ENCODE measurements around the gene CENPI.
"Not testable (repeated sequence)": the region's sequence is repeated elsewhere in the genome, so short reads cannot be mapped to it uniquely, and the experiment has no call there.

The CENPI gene, protein sequence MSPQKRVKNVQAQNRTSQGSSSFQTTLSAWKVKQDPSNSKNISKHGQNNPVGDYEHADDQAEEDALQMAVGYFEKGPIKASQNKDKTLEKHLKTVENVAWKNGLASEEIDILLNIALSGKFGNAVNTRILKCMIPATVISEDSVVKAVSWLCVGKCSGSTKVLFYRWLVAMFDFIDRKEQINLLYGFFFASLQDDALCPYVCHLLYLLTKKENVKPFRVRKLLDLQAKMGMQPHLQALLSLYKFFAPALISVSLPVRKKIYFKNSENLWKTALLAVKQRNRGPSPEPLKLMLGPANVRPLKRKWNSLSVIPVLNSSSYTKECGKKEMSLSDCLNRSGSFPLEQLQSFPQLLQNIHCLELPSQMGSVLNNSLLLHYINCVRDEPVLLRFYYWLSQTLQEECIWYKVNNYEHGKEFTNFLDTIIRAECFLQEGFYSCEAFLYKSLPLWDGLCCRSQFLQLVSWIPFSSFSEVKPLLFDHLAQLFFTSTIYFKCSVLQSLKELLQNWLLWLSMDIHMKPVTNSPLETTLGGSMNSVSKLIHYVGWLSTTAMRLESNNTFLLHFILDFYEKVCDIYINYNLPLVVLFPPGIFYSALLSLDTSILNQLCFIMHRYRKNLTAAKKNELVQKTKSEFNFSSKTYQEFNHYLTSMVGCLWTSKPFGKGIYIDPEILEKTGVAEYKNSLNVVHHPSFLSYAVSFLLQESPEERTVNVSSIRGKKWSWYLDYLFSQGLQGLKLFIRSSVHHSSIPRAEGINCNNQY

GRCh38 chrX:101097546-101098453 lies at the start of gene CENPI:
TSS of gene CENPI (plus strand) at chrX:101098204. CDS start at chrX:101101071, 2,867 bp downstream.
- peak; percentile 97 for DNase-seq

GRCh38 chrX:101051153-101051548 lies 46.9 kb upstream of the CENPI start:
- DNase-seq = no peak

- DNase-seq = peak; percentile 92
Observed at GRCh38 chrX:101051549-101052302, 46.3 kb upstream of the CENPI start, which contains the start of gene TRMT2B. TSS of gene TRMT2B (minus strand) at chrX:101052111. CDS start at chrX:101042289, 9,822 bp downstream.

DNA sequence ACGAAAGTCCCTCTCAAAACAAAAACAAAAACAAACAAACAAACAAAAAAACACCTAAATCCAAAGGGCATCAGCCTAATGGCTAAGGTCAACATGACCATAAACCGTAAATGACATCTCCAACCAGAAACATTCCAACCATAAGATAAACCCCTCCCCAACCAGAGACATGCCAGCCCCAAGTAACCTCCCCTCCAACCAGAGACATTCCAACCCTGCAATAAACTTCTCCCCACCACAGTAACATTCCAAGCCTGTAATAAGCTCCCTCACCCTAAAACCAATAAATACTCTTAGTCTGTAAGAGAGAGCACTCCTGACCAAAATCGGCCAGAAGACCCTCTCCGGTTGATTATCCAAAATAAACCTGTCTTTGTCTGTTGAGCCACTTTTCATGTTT lies 41.5 kb upstream of the CENPI start:
- not testable (repeated sequence) for DNase-seq

DNA sequence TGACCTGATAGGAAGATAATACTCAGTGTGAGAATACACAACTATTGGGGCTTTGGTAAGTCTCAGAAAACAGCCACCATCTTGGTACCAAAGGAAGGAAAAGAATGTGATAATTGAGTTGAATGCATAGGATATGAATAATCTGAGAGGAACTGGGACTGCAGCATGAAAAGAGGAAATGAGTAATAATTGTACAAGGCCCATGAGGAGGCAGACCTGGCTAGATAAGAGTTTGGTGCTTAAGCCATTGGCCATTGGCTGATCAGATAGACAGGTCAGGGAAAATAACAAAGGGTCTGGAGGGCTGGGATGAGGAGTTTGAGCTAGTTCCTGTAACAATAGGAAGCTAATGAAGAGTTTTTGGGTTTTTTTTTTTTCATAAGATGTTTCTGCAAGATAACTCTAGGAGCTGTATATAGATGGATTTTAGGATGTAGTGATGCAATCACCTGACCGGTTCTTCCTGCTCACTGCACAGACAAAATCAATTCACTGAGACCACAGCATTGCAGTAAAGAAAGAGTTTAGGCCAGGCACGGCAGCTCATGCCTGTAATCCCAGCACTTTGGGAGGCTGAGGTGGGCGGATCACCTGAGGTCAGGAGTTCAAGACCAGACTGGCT lies 40.8 kb upstream of the CENPI start:
- DNase-seq = no peak

DNA sequence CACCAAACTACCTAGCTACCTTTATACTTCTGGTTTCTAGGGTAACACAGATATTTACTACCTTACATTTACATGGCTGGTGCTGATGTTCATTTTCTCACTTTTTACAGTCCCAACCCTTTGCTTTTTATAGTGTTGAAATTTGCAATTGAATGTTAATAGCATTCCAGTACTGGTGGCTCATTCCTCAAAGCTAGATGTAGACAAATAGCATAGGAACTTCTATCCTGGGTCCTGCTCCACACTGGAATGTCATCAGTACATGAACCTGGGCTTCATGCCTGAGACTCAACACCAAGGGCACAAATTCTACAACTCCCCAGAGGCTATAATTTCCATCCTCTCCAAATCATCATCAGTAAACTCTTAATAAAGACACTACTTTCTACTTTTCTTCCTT lies 35.8 kb upstream of the CENPI start:
- DNase-seq = peak; percentile 7

GRCh38 chrX:101071582-101071981 lies 26.4 kb upstream of the CENPI start:
- no peak for DNase-seq

GRCh38 chrX:101078716-101079598 lies 19.0 kb upstream of the CENPI start, which contains the start of gene TMEM35A:
TSS of gene TMEM35A (plus strand) at chrX:101078879. CDS start at chrX:101079003, 124 bp downstream.
- no peak for DNase-seq

GRCh38 chrX:101079736-101080270 lies 18.2 kb upstream of the CENPI start:
- no peak for DNase-seq

- no peak for DNase-seq
Observed at GRCh38 chrX:101080326-101081124, 17.5 kb upstream of the CENPI start.

GRCh38 chrX:101081231-101081630 lies 16.8 kb upstream of the CENPI start:
- no peak for DNase-seq

GRCh38 chrX:101091817-101092216 lies 6.2 kb upstream of the CENPI start:
- no peak for DNase-seq

GRCh38 chrX:101108284-101108683 lies 10.3 kb downstream of the CENPI start:
- no peak for DNase-seq

DNA sequence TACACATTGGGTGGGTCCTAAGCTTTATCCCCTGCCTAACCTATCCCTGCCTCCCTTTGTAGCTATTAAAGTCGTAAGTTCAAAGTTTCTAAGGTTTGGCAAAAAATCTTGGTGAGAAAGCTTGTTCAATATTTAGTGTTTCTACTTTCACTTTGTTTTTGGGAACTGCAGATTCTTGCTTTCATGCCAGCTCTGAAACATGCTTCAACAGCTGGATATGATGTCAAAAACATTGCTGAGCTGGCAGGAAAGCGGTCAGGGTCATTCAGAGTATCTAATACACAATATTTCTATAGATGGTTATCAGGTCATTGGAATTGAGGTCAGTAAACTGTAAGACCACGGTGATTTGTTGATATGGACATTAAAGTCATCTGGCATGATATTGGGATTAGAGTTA lies 19.7 kb downstream of the CENPI start:
- DNase-seq = no peak

- DNase-seq = no peak
Observed at GRCh38 chrX:101136235-101136634, 38.2 kb downstream of the CENPI start.
